ENCODE measurements around the gene ETHE1. TPM values are rescaled to one million over a fixed set of nuclear protein-coding genes. Genes with fewer than 3 reads are reported as not detected.

The ETHE1 gene
- total and polyA plus RNA-seq, 2 of the 8 experiments (the other 6 are each of a cell fraction or from before 2014, with no cell fraction given), result 19.9 to 96.0 TPM

DNA sequence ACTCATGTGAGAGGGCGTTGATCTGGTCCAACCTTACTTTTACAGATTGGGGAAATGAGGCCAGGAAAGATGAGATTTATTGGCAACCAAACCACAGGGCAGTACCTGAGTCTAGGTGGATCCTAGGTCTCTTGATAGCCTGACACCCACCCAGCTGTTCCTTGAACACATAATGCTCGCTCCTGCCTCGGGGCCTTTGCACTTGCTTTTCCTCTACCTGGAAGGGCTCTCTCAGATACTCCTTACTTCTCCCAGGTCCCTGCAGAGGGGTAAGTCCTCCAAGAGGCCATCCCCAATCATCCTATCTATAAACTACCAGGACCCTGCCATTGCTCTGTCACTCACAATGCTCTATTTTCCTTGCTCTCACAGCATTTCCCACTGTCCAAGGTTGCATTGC lies 13.4 kb upstream of the ETHE1 start (continued):
- TF ChIP-seq, protein P1, sequence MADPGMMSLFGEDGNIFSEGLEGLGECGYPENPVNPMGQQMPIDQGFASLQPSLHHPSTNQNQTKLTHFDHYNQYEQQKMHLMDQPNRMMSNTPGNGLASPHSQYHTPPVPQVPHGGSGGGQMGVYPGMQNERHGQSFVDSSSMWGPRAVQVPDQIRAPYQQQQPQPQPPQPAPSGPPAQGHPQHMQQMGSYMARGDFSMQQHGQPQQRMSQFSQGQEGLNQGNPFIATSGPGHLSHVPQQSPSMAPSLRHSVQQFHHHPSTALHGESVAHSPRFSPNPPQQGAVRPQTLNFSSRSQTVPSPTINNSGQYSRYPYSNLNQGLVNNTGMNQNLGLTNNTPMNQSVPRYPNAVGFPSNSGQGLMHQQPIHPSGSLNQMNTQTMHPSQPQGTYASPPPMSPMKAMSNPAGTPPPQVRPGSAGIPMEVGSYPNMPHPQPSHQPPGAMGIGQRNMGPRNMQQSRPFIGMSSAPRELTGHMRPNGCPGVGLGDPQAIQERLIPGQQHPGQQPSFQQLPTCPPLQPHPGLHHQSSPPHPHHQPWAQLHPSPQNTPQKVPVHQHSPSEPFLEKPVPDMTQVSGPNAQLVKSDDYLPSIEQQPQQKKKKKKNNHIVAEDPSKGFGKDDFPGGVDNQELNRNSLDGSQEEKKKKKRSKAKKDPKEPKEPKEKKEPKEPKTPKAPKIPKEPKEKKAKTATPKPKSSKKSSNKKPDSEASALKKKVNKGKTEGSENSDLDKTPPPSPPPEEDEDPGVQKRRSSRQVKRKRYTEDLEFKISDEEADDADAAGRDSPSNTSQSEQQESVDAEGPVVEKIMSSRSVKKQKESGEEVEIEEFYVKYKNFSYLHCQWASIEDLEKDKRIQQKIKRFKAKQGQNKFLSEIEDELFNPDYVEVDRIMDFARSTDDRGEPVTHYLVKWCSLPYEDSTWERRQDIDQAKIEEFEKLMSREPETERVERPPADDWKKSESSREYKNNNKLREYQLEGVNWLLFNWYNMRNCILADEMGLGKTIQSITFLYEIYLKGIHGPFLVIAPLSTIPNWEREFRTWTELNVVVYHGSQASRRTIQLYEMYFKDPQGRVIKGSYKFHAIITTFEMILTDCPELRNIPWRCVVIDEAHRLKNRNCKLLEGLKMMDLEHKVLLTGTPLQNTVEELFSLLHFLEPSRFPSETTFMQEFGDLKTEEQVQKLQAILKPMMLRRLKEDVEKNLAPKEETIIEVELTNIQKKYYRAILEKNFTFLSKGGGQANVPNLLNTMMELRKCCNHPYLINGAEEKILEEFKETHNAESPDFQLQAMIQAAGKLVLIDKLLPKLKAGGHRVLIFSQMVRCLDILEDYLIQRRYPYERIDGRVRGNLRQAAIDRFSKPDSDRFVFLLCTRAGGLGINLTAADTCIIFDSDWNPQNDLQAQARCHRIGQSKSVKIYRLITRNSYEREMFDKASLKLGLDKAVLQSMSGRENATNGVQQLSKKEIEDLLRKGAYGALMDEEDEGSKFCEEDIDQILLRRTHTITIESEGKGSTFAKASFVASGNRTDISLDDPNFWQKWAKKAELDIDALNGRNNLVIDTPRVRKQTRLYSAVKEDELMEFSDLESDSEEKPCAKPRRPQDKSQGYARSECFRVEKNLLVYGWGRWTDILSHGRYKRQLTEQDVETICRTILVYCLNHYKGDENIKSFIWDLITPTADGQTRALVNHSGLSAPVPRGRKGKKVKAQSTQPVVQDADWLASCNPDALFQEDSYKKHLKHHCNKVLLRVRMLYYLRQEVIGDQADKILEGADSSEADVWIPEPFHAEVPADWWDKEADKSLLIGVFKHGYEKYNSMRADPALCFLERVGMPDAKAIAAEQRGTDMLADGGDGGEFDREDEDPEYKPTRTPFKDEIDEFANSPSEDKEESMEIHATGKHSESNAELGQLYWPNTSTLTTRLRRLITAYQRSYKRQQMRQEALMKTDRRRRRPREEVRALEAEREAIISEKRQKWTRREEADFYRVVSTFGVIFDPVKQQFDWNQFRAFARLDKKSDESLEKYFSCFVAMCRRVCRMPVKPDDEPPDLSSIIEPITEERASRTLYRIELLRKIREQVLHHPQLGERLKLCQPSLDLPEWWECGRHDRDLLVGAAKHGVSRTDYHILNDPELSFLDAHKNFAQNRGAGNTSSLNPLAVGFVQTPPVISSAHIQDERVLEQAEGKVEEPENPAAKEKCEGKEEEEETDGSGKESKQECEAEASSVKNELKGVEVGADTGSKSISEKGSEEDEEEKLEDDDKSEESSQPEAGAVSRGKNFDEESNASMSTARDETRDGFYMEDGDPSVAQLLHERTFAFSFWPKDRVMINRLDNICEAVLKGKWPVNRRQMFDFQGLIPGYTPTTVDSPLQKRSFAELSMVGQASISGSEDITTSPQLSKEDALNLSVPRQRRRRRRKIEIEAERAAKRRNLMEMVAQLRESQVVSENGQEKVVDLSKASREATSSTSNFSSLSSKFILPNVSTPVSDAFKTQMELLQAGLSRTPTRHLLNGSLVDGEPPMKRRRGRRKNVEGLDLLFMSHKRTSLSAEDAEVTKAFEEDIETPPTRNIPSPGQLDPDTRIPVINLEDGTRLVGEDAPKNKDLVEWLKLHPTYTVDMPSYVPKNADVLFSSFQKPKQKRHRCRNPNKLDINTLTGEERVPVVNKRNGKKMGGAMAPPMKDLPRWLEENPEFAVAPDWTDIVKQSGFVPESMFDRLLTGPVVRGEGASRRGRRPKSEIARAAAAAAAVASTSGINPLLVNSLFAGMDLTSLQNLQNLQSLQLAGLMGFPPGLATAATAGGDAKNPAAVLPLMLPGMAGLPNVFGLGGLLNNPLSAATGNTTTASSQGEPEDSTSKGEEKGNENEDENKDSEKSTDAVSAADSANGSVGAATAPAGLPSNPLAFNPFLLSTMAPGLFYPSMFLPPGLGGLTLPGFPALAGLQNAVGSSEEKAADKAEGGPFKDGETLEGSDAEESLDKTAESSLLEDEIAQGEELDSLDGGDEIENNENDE (IDR thresholded peaks at IDR 0.05; ENCODE audit: insufficient replicate concordance, low read length), result no peak
- TF ChIP-seq ASH2L (IDR thresholded peaks at IDR 0.05; ENCODE audit: low read length) (no peak), CHD2 (IDR thresholded peaks at IDR 0.05; ENCODE audit: low read length) (no peak), CBX5 (IDR thresholded peaks at IDR 0.05; ENCODE audit: low read depth, low read length) (no peak), ZNF274 (IDR thresholded peaks at IDR 0.05; ENCODE audit: borderline replicate concordance, extremely low read depth, low read length) (no peak), RFX5 (IDR thresholded peaks at IDR 0.05; ENCODE audit: borderline replicate concordance, low read depth, low read length) (no peak), BCL11A (IDR thresholded peaks at IDR 0.05; ENCODE audit: low read depth in 2 of 2, low read length in 2 of 2) (no peak), SIRT6 (IDR thresholded peaks at IDR 0.05; ENCODE audit: low read length) (no peak), SP1 (IDR thresholded peaks at IDR 0.05; ENCODE audit: low read depth, low read length) (no peak), JUN (IDR thresholded peaks at IDR 0.05; ENCODE audit: low read depth, low read length) (no peak), SP2 (IDR thresholded peaks at IDR 0.05; ENCODE audit: low read length) (no peak), KDM4A (IDR thresholded peaks at IDR 0.05; ENCODE audit: low read depth, low read length, severe bottlenecking) (no peak), GTF2F1 (IDR thresholded peaks at IDR 0.05; ENCODE audit: borderline replicate concordance, low read depth, low read length) (no peak)

All from H1 (cell line).